WTC11 (cell line): ENCODE data around the gene THOC1. TPM values are rescaled to one million over a fixed set of nuclear protein-coding genes. Genes with fewer than 3 reads are reported as not detected.

Experiments used
- ATAC-seq: fragments of 200-7000 bp; cut with Tn5 transposase; 2 replicates; pipeline ENCODE4 v1.10.0; 2021; ENCODE audit warnings: mild to moderate bottlenecking, moderate library complexity
- CTCF ChIA-PET: fragments of 300-600 bp; sonication (Branson Sonifier 250); formaldehyde crosslinking; loops from one replicate; lab custom pipeline; 2021; ENCODE audit warnings: antibody characterized with exemption; lab: Charles Lee
- POLR2A ChIA-PET: fragments of 350-600 bp; sonication (Branson Sonifier 250); formaldehyde crosslinking; loops from one replicate; lab custom pipeline; 2021; ENCODE audit warnings: antibody characterized with exemption; lab: Charles Lee
- DNase-seq: peaks from one replicate; pipeline ENCODE4 v3.0.0; 2021; ENCODE audit warnings: low spot score
- H3K27ac Mint-ChIP-seq: 2 replicates; pipeline ENCODE4 v1.8.0; 2021; ENCODE audit warnings: mixed read lengths
- H3K27me3 Mint-ChIP-seq: 2 replicates; pipeline ENCODE4 v1.8.0; 2021; ENCODE audit warnings: low read depth, mild to moderate bottlenecking, moderate library complexity, mixed read lengths
- H3K36me3 Mint-ChIP-seq: 2 replicates; pipeline ENCODE4 v1.8.0; 2021; ENCODE audit warnings: mixed read lengths
- H3K4me1 Mint-ChIP-seq: 2 replicates; pipeline ENCODE4 v1.8.0; 2022; ENCODE audit warnings: mixed read lengths
- H3K4me3 Mint-ChIP-seq: 2 replicates; pipeline ENCODE4 v1.8.0; 2021; ENCODE audit warnings: mild to moderate bottlenecking, moderate library complexity, mixed read lengths
- H3K9me3 Mint-ChIP-seq: 2 replicates; pipeline ENCODE4 v1.8.0; 2021; ENCODE audit warnings: mixed read lengths
- CTCF ChIP-seq: fragments of 200-600 bp; IDR thresholded peaks from 2 replicates; pipeline ENCODE4 v1.8.0; 2022; ENCODE audit warnings: antibody characterized with exemption
- ELF4 ChIP-seq: sonication (generic); formaldehyde crosslinking; IDR thresholded peaks from 2 replicates; pipeline ENCODE4 v1.8.1; 2022; ENCODE audit warnings: low read depth, mild to moderate bottlenecking, moderate library complexity, missing genetic modification reagents
- FOXJ3 ChIP-seq: sonication (generic); formaldehyde crosslinking; IDR thresholded peaks from 2 replicates; pipeline ENCODE4 v1.9.0; 2021; ENCODE audit warnings: missing genetic modification reagents, mild to moderate bottlenecking, borderline replicate concordance
- GTF2I ChIP-seq: fragments of 250-450 bp; sonication (Bioruptor Pico); conservative IDR thresholded peaks from 2 replicates; pipeline ENCODE4 v1.4.0; 2021; ENCODE audit warnings: mild to moderate bottlenecking
- KAT7 ChIP-seq: sonication (generic); formaldehyde crosslinking; IDR thresholded peaks from 2 replicates; pipeline ENCODE4 v1.8.1; 2023; ENCODE audit warnings: missing genetic modification reagents, mild to moderate bottlenecking, borderline replicate concordance
- NFE2L1 ChIP-seq: sonication (generic); formaldehyde crosslinking; IDR thresholded peaks from 2 replicates; pipeline ENCODE4 v1.8.1; 2023; ENCODE audit warnings: missing genetic modification reagents
- NR2C2 ChIP-seq: sonication (generic); formaldehyde crosslinking; IDR thresholded peaks from 2 replicates; pipeline ENCODE4 v1.8.0; 2022; ENCODE audit warnings: mild to moderate bottlenecking, missing genetic modification reagents
- PRRX2 ChIP-seq: fragments of 250-450 bp; sonication (Bioruptor Pico); IDR thresholded peaks from 2 replicates; pipeline ENCODE4 v1.8.0; 2021; ENCODE audit warnings: mild to moderate bottlenecking
- RELA ChIP-seq: sonication (generic); formaldehyde crosslinking; IDR thresholded peaks from 2 replicates; pipeline ENCODE4 v1.8.1; 2022; ENCODE audit warnings: missing genetic modification reagents, mild to moderate bottlenecking, borderline replicate concordance
- SP1 ChIP-seq: sonication (generic); formaldehyde crosslinking; conservative IDR thresholded peaks from 2 replicates; pipeline ENCODE4 v1.8.1; 2022; ENCODE audit warnings: missing genetic modification reagents
- ZBTB21 ChIP-seq: sonication (generic); formaldehyde crosslinking; IDR thresholded peaks from 2 replicates; pipeline ENCODE4 v1.8.1; 2023; ENCODE audit warnings: mild to moderate bottlenecking, missing genetic modification reagents, borderline replicate concordance
- ZNF138 ChIP-seq: sonication (generic); formaldehyde crosslinking; conservative IDR thresholded peaks from 2 replicates; pipeline ENCODE4 v1.8.1; 2022; ENCODE audit warnings: mild to moderate bottlenecking, moderate library complexity, missing genetic modification reagents
- ZNF219 ChIP-seq: sonication (generic); formaldehyde crosslinking; IDR thresholded peaks from 2 replicates; pipeline ENCODE4 v1.8.0; 2023; ENCODE audit warnings: missing genetic modification reagents, mild to moderate bottlenecking, borderline replicate concordance
- ZNF263 ChIP-seq: sonication (generic); formaldehyde crosslinking; IDR thresholded peaks from 2 replicates; pipeline ENCODE4 v1.8.1; 2022; ENCODE audit warnings: low read depth, mild to moderate bottlenecking, moderate library complexity, missing genetic modification reagents
- ZNF423 ChIP-seq: fragments of 250-450 bp; sonication (Bioruptor Pico); IDR thresholded peaks from 2 replicates; pipeline ENCODE4 v2.1.2; 2022; ENCODE audit warnings: mild to moderate bottlenecking, moderate library complexity
- total RNA-seq: library from RNA; stranded (reverse); gene quantifications from 3 replicates; pipeline ENCODE4 v1.2.3, GENCODE V29; 2021
- TF ChIP-seq, protein P1 (sequence below): sonication (generic); formaldehyde crosslinking; IDR thresholded peaks from 2 replicates; pipeline ENCODE4 v1.8.1; 2023; ENCODE audit warnings: mild to moderate bottlenecking, missing genetic modification reagents
- TF ChIP-seq, protein P2 (sequence below): fragments of 250-450 bp; sonication (Bioruptor Pico); IDR thresholded peaks from 2 replicates; pipeline ENCODE4 v1.9.0; 2021; ENCODE audit warnings: mild to moderate bottlenecking
- TF ChIP-seq, protein P3 (sequence below): sonication (generic); formaldehyde crosslinking; IDR thresholded peaks from 2 replicates; pipeline ENCODE4 v1.8.0; 2022; ENCODE audit warnings: missing genetic modification reagents
- TF ChIP-seq, protein P4 (sequence below): sonication (generic); formaldehyde crosslinking; IDR thresholded peaks from 2 replicates; pipeline ENCODE4 v1.8.0; 2022; ENCODE audit warnings: mild to moderate bottlenecking, missing genetic modification reagents

THOC1 gene
- total RNA-seq, 1 experiment from 2014 or later, result 65.8 TPM

GRCh38 chr18:195651-196050 is 72.2 kb downstream of the THOC1 start (continued):
- TF ChIP-seq KAT7 (CRISPR knock-in tag), result no peak
- no peak for TF ChIP-seq CTCF

DNA sequence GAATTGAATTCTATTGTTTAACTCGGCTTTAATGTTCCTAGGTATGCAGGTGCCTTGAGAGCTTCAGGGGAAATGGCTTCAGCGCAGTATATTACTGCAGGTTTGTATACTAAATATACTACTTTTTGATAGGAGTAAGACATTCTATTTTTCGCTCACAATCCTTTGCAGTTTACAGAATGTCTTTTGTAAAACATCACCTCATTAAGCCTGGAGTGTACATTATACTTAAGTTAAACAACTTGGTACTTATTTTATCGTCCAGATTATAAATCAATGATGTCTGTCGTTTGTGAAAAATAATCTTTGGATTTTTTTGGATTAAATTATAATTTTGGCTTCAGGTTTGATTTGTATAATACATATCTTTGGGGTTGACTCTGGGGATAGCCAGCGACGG is 75.0 kb downstream of the THOC1 start:
- Mint-ChIP-seq H3K27ac (no peak overlapping the region), H3K9me3 (no peaks in the 10 kb centered on the region), H3K27me3 (no peaks in the 10 kb centered on the region), H3K4me3 (no peak overlapping the region), H3K36me3 (peaks cover 15% of the 10 kb centered on the region), H3K4me1 (peaks cover 3% of the 10 kb centered on the region; the same call in 1 of the 2 replicates)
- CTCF ChIA-PET, result no interaction called here
- POLR2A ChIA-PET, result no interaction called here
- TF ChIP-seq ELF4, result no peak
- ATAC-seq (no peak), DNase-seq (no peak)

DNA sequence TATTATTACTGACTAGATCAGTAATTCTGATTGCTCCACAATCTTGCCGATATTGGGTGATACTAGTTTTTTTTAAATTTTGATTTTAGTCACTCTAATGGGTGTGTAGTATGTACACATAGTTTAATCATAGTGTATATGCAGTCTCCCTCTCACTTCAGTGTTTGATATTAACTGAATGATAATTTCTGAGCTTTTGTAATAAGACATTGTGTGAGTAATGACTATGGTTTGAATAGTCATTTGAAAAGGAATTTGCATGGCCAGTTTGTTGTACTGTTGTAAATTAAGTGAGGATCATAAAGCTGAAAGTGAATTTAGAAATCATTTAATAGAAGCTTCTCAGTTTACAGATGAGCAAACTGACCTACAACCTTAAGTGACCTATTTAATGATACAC is 76.1 kb downstream of the THOC1 start:
- peaks cover 7% of the 10 kb centered on the region for H3K36me3 Mint-ChIP-seq
- H3K9me3 Mint-ChIP-seq, result no peaks in the 10 kb centered on the region
- H3K4me1 Mint-ChIP-seq, result peaks cover 3% of the 10 kb centered on the region; the same call in 1 of the 2 replicates
- H3K27ac Mint-ChIP-seq, result no peak overlapping the region
- TF ChIP-seq ZNF138 (CRISPR knock-in tag) (no peak), ZBTB21 (CRISPR knock-in tag) (no peak), NFE2L1 (CRISPR knock-in tag) (no peak), ZNF219 (CRISPR knock-in tag) (no peak), ZNF263 (CRISPR knock-in tag) (no peak), PRRX2 (no peak), SP1 (CRISPR knock-in tag) (no peak), FOXJ3 (CRISPR knock-in tag) (no peak), ZNF423 (CRISPR knock-in tag) (no peak), NR2C2 (CRISPR knock-in tag) (no peak), RELA (CRISPR knock-in tag) (no peak), GTF2I (CRISPR knock-in tag) (no peak)
- TF ChIP-seq, protein P1, sequence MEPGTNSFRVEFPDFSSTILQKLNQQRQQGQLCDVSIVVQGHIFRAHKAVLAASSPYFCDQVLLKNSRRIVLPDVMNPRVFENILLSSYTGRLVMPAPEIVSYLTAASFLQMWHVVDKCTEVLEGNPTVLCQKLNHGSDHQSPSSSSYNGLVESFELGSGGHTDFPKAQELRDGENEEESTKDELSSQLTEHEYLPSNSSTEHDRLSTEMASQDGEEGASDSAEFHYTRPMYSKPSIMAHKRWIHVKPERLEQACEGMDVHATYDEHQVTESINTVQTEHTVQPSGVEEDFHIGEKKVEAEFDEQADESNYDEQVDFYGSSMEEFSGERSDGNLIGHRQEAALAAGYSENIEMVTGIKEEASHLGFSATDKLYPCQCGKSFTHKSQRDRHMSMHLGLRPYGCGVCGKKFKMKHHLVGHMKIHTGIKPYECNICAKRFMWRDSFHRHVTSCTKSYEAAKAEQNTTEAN (CRISPR knock-in tag), result no peak
- TF ChIP-seq, protein P2, sequence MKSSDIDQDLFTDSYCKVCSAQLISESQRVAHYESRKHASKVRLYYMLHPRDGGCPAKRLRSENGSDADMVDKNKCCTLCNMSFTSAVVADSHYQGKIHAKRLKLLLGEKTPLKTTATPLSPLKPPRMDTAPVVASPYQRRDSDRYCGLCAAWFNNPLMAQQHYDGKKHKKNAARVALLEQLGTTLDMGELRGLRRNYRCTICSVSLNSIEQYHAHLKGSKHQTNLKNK (CRISPR knock-in tag), result no peak
- TF ChIP-seq, protein P3, sequence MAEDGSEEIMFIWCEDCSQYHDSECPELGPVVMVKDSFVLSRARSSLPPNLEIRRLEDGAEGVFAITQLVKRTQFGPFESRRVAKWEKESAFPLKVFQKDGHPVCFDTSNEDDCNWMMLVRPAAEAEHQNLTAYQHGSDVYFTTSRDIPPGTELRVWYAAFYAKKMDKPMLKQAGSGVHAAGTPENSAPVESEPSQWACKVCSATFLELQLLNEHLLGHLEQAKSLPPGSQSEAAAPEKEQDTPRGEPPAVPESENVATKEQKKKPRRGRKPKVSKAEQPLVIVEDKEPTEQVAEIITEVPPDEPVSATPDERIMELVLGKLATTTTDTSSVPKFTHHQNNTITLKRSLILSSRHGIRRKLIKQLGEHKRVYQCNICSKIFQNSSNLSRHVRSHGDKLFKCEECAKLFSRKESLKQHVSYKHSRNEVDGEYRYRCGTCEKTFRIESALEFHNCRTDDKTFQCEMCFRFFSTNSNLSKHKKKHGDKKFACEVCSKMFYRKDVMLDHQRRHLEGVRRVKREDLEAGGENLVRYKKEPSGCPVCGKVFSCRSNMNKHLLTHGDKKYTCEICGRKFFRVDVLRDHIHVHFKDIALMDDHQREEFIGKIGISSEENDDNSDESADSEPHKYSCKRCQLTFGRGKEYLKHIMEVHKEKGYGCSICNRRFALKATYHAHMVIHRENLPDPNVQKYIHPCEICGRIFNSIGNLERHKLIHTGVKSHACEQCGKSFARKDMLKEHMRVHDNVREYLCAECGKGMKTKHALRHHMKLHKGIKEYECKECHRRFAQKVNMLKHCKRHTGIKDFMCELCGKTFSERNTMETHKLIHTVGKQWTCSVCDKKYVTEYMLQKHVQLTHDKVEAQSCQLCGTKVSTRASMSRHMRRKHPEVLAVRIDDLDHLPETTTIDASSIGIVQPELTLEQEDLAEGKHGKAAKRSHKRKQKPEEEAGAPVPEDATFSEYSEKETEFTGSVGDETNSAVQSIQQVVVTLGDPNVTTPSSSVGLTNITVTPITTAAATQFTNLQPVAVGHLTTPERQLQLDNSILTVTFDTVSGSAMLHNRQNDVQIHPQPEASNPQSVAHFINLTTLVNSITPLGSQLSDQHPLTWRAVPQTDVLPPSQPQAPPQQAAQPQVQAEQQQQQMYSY (CRISPR knock-in tag), result no peak
- TF ChIP-seq, protein P4, sequence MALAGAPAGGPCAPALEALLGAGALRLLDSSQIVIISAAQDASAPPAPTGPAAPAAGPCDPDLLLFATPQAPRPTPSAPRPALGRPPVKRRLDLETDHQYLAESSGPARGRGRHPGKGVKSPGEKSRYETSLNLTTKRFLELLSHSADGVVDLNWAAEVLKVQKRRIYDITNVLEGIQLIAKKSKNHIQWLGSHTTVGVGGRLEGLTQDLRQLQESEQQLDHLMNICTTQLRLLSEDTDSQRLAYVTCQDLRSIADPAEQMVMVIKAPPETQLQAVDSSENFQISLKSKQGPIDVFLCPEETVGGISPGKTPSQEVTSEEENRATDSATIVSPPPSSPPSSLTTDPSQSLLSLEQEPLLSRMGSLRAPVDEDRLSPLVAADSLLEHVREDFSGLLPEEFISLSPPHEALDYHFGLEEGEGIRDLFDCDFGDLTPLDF (CRISPR knock-in tag), result no peak
- TF ChIP-seq, all 79 proteins: peak for 0
- ATAC-seq (no peak), DNase-seq (no peak)
- ChIA-PET POLR2A (no interaction called here), CTCF (no interaction called here)
- no peak overlapping the region for H3K4me3 Mint-ChIP-seq
- no peaks in the 10 kb centered on the region for H3K27me3 Mint-ChIP-seq
